Astrocyte (in vitro differentiated cells and primary cell): ENCODE measurements around the gene TIAM2.

ENCODE experiments used
- EZH2 ChIP-seq: IDR thresholded peaks from 2 replicates; pipeline ENCODE4 v1.6.1; 2012; ENCODE audit warnings: mild to moderate bottlenecking, low read length, inconsistent platforms; ENCODE audit not compliant: insufficient read depth
- TF ChIP-seq, protein P1 (sequence below): IDR thresholded peaks from 2 replicates; pipeline ENCODE4 v1.5.1; 2011; ENCODE audit warnings: low read depth, mild to moderate bottlenecking, inconsistent platforms, low read length, moderate library complexity; ENCODE audit not compliant: insufficient read depth

DNA sequence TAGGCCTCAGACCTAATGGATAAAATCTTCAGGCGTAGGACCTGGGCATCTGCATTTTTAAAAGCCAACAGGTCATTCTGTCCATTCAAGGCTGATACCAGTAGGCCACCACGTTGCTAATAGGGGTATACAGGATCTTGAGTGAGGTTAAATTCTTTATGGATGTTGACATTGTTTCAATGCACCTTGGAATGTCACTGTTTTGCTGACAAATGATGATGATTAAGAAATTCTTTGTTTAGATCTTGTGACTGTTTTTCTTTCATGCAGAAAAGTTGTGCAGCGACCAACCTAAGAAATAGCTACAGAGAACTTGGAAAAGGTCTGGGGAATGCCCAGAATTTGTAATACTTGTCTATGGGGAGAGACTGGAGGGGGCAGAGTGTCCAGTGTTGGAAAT lies 167.6 kb downstream of the TIAM2 start:
- TF ChIP-seq, protein P1, sequence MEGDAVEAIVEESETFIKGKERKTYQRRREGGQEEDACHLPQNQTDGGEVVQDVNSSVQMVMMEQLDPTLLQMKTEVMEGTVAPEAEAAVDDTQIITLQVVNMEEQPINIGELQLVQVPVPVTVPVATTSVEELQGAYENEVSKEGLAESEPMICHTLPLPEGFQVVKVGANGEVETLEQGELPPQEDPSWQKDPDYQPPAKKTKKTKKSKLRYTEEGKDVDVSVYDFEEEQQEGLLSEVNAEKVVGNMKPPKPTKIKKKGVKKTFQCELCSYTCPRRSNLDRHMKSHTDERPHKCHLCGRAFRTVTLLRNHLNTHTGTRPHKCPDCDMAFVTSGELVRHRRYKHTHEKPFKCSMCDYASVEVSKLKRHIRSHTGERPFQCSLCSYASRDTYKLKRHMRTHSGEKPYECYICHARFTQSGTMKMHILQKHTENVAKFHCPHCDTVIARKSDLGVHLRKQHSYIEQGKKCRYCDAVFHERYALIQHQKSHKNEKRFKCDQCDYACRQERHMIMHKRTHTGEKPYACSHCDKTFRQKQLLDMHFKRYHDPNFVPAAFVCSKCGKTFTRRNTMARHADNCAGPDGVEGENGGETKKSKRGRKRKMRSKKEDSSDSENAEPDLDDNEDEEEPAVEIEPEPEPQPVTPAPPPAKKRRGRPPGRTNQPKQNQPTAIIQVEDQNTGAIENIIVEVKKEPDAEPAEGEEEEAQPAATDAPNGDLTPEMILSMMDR, result no peak
- TF ChIP-seq EZH2, result no peak
